ENCODE data around the gene RIC8B.

DNA sequence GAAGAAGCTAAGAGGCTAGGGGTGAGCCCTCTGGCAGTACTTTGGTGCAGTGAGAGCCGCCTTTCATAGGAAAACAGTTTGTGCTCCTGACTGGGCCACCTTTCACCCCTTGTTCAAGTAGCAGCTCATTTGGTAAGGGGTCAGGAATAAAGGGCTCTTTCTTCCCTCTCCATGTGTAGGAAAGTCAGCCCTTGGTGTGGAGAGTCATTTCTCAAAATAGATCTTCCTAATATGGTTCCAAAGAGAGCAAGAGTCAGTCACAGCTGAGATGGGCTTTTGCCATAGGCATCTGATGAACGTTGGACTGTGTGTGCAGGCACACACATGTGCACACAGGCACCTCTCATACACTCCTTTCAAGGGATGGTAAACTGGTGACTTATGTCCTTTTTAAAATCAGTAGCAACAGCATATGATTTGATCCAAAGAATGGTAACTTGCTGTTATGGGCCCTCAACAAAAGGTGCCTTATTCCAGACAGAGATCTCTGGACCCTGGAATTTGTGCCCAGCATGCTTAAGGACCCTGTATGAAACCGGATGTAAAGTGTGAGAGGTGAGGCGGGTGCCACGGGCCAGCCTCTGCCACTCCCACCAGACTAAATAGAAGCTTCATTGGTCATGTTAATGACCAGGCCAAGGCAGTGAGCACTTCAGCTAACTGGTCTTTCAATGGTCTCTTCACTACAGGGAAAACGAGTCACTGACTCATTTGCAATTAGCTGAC is 16.7 kb upstream of the RIC8B start:
- TF ChIP-seq POLR2AphosphoS5 (IDR thresholded peaks at IDR 0.05; ENCODE audit: low read depth, low read length) (no peak), TAF1 (IDR thresholded peaks at IDR 0.05; ENCODE audit: borderline replicate concordance, insufficient read depth, low read length) (no peak), SIN3A (IDR thresholded peaks at IDR 0.05; ENCODE audit: borderline replicate concordance, insufficient read depth, low read length) (no peak), FOXP2 (optimal IDR thresholded peaks at IDR 0.05; ENCODE audit: borderline replicate concordance, extremely low read depth, extremely low read length, insufficient read depth) (no peak)
- TF ChIP-seq, protein P1, sequence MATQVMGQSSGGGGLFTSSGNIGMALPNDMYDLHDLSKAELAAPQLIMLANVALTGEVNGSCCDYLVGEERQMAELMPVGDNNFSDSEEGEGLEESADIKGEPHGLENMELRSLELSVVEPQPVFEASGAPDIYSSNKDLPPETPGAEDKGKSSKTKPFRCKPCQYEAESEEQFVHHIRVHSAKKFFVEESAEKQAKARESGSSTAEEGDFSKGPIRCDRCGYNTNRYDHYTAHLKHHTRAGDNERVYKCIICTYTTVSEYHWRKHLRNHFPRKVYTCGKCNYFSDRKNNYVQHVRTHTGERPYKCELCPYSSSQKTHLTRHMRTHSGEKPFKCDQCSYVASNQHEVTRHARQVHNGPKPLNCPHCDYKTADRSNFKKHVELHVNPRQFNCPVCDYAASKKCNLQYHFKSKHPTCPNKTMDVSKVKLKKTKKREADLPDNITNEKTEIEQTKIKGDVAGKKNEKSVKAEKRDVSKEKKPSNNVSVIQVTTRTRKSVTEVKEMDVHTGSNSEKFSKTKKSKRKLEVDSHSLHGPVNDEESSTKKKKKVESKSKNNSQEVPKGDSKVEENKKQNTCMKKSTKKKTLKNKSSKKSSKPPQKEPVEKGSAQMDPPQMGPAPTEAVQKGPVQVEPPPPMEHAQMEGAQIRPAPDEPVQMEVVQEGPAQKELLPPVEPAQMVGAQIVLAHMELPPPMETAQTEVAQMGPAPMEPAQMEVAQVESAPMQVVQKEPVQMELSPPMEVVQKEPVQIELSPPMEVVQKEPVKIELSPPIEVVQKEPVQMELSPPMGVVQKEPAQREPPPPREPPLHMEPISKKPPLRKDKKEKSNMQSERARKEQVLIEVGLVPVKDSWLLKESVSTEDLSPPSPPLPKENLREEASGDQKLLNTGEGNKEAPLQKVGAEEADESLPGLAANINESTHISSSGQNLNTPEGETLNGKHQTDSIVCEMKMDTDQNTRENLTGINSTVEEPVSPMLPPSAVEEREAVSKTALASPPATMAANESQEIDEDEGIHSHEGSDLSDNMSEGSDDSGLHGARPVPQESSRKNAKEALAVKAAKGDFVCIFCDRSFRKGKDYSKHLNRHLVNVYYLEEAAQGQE (IDR thresholded peaks at IDR 0.05; ENCODE audit: insufficient read depth in 1 of 2, low read depth in 2 of 2, low read length in 2 of 2), result no peak
